GM20000 (cell line): ENCODE results near the gene TCF4.
A peak's percentile ranks its signal among the peaks of the same experiment; 100 is the strongest.

ENCODE experiments used
- DNase-seq: peaks from one replicate; pipeline ENCODE4 v3.0.0; 2012; ENCODE audit warnings: low spot score
- TF ChIP-seq, protein P1 (sequence below): IDR thresholded peaks from 2 replicates; pipeline ENCODE4 v1.5.1; 2012; ENCODE audit warnings: mild to moderate bottlenecking, control low read depth; ENCODE audit errors: extremely low read depth, missing control alignments

Gene TCF4

DNA sequence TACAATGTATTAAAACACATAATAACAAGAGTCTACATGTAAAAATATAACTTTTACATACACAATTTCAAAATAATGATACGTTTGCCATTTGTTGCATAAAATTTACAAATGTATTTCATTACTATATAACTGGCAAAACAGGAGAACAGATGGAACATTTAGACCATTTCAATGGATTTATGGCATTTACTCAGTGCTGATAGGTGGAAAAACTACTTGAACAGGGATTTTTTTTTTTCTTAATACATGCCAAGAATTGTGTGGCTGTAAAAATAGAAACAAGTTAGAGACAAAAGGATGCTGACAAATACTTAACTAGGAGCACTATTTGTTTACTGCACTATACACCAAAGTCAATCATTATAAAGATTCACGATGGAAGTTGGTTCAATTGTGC, 361.9 kb downstream of the TCF4 start:
- no peak for DNase-seq
- TF ChIP-seq, protein P1, sequence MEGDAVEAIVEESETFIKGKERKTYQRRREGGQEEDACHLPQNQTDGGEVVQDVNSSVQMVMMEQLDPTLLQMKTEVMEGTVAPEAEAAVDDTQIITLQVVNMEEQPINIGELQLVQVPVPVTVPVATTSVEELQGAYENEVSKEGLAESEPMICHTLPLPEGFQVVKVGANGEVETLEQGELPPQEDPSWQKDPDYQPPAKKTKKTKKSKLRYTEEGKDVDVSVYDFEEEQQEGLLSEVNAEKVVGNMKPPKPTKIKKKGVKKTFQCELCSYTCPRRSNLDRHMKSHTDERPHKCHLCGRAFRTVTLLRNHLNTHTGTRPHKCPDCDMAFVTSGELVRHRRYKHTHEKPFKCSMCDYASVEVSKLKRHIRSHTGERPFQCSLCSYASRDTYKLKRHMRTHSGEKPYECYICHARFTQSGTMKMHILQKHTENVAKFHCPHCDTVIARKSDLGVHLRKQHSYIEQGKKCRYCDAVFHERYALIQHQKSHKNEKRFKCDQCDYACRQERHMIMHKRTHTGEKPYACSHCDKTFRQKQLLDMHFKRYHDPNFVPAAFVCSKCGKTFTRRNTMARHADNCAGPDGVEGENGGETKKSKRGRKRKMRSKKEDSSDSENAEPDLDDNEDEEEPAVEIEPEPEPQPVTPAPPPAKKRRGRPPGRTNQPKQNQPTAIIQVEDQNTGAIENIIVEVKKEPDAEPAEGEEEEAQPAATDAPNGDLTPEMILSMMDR: no peak

DNA sequence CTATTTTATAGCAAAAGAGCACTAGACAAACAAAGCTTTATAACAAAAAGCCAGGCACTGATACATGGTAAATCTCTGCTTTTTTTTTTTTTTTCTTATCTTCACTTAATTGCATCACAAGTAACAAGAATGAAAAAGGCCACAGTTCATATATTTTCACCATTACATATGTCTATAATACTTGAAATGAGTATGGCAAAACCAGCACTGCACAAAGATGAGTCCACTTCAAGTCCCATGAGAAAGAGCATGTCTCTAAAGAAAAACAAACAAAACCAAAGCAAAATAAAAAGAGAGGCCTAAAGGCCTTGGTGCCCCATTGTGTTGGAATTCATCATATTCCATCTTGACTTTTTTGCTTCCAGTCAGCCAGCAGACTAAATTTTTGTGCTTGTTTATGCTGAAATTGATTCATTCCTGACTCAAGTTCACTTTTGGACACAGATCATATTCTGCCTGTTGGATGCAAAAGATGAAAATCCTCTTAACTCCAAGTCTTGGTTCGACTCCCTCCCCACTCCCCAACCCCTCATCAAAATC, 363.8 kb downstream of the TCF4 start:
- TF ChIP-seq, protein P1: no peak
- DNase-seq: no peak

DNA sequence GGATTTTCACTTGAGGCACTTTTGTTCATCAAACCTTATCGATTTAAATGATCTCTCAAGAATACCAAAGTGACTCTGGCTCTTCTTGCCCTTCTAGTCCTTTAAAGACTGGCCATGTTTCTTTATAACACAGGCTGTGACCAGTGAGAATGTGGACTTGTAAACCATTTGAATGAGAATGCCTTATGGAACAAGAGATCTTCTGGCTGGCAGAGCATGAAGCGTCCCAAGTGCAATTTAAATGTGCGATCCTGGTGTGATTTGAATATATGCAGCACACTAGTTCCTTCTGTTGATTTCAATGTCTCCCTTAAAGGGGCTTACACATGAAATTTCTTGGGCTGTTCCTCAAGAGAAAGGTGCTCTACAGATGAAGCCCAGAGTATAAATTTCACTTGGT, 366.4 kb downstream of the TCF4 start:
- TF ChIP-seq, protein P1: no peak
- no peak for DNase-seq

DNA sequence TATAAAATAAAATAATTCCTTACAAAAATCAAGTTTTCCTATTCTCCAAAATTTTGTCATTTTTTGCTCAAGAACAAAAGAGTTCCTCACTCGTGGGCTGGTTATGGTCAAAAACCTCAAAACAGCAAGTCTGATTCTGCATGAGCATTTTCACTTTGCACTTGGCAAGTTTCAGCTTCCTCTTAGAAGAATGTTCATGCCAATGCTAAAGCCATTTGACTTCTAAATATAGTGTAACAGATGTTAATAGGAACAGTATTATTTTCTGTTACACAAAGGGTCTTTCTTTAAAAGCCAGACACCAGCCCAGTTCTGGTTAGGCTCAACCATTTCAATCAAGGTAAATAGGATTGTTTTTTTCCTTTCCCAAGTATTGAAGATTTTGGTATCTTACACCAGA, 367.5 kb downstream of the TCF4 start:
- peak; percentile 7 for DNase-seq
- TF ChIP-seq, protein P1: no peak

DNA sequence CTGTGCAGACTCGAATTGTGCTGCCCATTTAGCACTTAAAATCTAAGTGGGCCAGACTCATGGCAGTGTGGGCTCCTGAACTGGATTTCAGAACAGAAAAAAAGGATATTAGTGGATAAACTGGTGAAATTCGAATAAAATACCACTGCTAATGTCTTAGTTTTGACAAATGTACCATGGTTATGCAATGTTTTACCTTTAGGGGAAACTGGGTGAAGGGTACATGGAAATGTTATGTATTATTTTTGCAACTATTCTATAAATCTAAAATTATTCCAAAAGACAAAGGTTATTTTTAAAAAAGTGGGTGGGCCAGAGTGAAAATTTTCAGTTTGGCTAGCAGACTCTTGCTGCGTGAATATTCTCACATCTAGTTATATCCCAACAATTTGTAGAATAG, 368.2 kb downstream of the TCF4 start:
- TF ChIP-seq, protein P1: no peak
- no peak for DNase-seq

DNA sequence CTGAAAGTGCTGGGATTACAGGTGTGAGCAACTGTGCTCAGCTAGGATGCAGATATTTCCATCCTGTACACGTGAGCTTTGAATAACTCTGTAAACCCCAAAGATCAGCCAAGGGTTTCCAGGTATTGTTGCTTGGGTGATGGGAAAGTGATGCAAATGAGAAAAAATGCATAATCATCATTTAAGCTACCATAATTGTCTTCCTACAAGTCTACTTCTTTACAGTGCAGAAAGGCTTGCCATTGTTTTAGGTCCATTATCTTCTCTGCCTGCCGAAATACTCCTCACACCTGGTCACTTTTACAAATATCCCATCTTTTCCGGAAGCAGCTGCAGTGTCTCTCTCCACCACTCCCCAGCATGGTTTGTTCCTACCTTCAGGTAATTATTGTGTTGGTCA, 368.9 kb downstream of the TCF4 start:
- DNase-seq: no peak
- TF ChIP-seq, protein P1: no peak

DNA sequence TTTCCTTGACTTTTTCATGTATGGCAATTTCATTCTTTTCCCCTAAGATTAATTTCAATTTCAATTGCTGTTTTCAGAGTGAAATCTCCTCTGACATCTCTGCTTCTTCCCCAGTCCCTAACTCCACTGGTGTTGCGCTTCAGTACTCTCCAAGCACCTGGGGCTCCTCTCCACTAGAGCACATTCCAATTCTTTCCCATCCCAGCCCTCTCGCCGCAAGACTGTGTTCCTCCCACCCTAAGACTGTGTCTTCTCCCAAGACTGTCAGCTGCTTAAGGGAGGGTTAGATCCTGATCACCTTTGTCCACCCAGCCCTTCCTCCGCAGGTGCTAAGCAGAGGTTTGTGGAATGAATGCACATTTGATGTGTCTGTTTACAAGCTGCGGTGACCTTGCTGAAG, 373.0 kb downstream of the TCF4 start:
- no peak for DNase-seq
- TF ChIP-seq, protein P1: no peak
